GM20000 (cell line): ENCODE measurements around the gene KCNJ6.
"Not testable (repeated sequence)": the region's sequence is repeated elsewhere in the genome, so short reads cannot be mapped to it uniquely, and the experiment has no call there.

ENCODE experiments used
- DNase-seq: peaks from one replicate; pipeline ENCODE4 v3.0.0; 2012; ENCODE audit warnings: low spot score
- TF ChIP-seq, protein P1 (sequence below): IDR thresholded peaks from 2 replicates; pipeline ENCODE4 v1.5.1; 2012; ENCODE audit warnings: mild to moderate bottlenecking, control low read depth; ENCODE audit errors: extremely low read depth, missing control alignments

Gene KCNJ6

DNA sequence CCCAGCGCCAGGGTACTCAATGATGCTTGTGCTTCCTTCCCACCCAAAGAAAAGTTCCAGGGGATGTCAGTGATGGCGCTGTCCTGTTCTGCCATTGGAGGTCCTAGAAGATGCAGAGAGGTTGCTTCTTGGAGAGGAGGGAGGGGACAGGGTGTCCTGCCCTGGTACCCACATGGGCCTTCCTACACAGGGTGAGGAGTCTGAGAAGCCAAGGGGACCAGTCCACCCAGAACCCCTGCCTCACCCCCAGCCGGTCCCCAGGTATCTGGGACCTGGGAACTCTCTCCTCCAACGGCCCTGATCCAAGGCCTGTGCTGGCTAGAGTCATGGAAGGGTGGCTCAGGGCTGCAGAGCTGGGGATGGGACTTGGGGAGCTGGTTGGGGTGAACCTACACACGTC, 259.4 kb downstream of the KCNJ6 start:
- TF ChIP-seq, protein P1, sequence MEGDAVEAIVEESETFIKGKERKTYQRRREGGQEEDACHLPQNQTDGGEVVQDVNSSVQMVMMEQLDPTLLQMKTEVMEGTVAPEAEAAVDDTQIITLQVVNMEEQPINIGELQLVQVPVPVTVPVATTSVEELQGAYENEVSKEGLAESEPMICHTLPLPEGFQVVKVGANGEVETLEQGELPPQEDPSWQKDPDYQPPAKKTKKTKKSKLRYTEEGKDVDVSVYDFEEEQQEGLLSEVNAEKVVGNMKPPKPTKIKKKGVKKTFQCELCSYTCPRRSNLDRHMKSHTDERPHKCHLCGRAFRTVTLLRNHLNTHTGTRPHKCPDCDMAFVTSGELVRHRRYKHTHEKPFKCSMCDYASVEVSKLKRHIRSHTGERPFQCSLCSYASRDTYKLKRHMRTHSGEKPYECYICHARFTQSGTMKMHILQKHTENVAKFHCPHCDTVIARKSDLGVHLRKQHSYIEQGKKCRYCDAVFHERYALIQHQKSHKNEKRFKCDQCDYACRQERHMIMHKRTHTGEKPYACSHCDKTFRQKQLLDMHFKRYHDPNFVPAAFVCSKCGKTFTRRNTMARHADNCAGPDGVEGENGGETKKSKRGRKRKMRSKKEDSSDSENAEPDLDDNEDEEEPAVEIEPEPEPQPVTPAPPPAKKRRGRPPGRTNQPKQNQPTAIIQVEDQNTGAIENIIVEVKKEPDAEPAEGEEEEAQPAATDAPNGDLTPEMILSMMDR: no peak
- no peak for DNase-seq

- DNase-seq: no peak
- TF ChIP-seq, protein P1: no peak
Observed at GRCh38 chr21:37655611-37656300, 260.5 kb downstream of the KCNJ6 start.

DNA sequence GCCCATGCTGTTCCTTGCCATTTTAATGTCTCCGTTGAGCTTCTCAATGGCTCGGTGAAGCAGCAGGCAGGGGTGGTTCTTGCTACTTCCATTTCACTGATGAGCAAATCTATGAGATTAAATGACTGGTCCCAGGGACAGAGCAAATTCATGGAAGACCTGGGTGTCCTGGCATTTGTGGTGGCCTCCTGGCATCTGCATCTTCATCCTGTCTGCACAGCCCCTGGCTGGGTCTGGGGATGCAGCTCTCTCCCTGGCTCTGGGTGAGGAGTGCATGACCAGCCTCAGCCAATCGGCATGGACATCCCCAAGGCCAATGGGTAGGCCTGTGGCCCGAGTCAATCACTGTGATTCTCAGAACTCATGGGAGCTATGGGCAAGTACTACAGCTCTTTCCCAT, 261.7 kb downstream of the KCNJ6 start:
- TF ChIP-seq, protein P1: no peak

DNA sequence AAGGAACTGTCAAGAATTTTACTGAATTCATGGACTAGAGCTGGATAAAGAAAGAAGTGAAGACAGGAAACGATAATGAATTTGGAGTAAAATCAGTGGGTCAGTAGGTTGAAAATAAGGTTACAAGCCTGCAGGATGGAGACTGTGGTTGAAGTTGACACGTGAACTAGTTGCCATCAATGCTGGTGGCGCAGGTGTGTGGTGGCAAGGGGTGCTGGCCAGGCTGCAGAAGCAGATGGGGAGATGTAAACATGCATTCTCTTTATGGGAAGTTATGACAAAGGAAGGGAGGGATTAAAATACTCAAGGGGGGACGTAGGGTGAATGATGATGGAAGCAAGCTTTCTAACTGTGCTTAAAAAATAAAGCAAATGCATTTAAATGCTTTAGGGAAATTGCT, 263.1 kb downstream of the KCNJ6 start:
- DNase-seq: no peak

More for the DNA sequence above, 261.7 kb downstream of the KCNJ6 start:
- DNase-seq: no peak

GRCh38 chr21:37647781-37648180, 268.5 kb downstream of the KCNJ6 start:
- TF ChIP-seq, protein P1: no peak
- no peak for DNase-seq

More for the DNA sequence above, 263.1 kb downstream of the KCNJ6 start:
- TF ChIP-seq, protein P1: no peak

- not testable (repeated sequence) for DNase-seq
Observed at GRCh38 chr21:37646761-37647160, 269.5 kb downstream of the KCNJ6 start.

- DNase-seq: no peak
- TF ChIP-seq, protein P1: no peak
Observed at GRCh38 chr21:37645848-37646247, 270.4 kb downstream of the KCNJ6 start.

GRCh38 chr21:37644636-37645035, 271.6 kb downstream of the KCNJ6 start:
- TF ChIP-seq, protein P1: no peak
- DNase-seq: no peak

- DNase-seq: not testable (repeated sequence)
Observed at GRCh38 chr21:37643862-37644261, 272.4 kb downstream of the KCNJ6 start.
